A549 (cell line): ENCODE results near the gene CHRD.

Source experiments
- CEBPB ChIP-seq, 2 experiments: fragments of >200 bp in 1 of 2; sonication (Bioruptor Twin) in 1 of 2; formaldehyde crosslinking in 1 of 2; IDR thresholded peaks; 2 replicates each; pipeline ENCODE4 v1.6.1; 2012 to 2016
- CTCF ChIP-seq: fragments of >200 bp; sonication (Bioruptor Twin); formaldehyde crosslinking; IDR thresholded peaks from 3 replicates; pipeline ENCODE4 v1.5.1; 2016
- EP300 ChIP-seq, 2 experiments: fragments of >200 bp; sonication (Bioruptor Twin); formaldehyde crosslinking; IDR thresholded peaks; 2 replicates in 1 of 2; 3 replicates in 1 of 2; pipeline ENCODE4 v1.6.1; 2016 to 2017
- POLR2A ChIP-seq: IDR thresholded peaks from 2 replicates; pipeline ENCODE4 v1.6.1; 2012; ENCODE audit warnings: mild to moderate bottlenecking, low read length
- RAD21 ChIP-seq, 2 experiments: fragments of >200 bp in 1 of 2; sonication (Bioruptor Twin) in 1 of 2; formaldehyde crosslinking in 1 of 2; IDR thresholded peaks in 1 of 2; conservative IDR thresholded peaks in 1 of 2; 2 replicates in 1 of 2; 3 replicates in 1 of 2; pipeline ENCODE4 v1.6.1; 2012 to 2018; ENCODE audit warnings: inconsistent platforms in 1 of 2

- TF ChIP-seq RAD21 (conservative IDR thresholded peaks at IDR 0.05 in 1 of 2, IDR thresholded peaks at IDR 0.05 in 1 of 2) (no peak), CTCF (no peak), POLR2A (no peak), EP300 (IDR thresholded peaks at IDR 0.05) (no peak), CEBPB (IDR thresholded peaks at IDR 0.05) (no peak)
Observed at GRCh38 chr3:184355261-184356040, 24.4 kb upstream of the CHRD start.
